ENCODE data around the gene CDS2. TPM values are rescaled to one million over a fixed set of nuclear protein-coding genes. Genes with fewer than 3 reads are reported as not detected.
A peak's percentile ranks its signal among the peaks of the same experiment; 100 is the strongest.

The CDS2 gene
- total RNA-seq, 1 donor from 2014 or later, result 46.9 TPM

DNA sequence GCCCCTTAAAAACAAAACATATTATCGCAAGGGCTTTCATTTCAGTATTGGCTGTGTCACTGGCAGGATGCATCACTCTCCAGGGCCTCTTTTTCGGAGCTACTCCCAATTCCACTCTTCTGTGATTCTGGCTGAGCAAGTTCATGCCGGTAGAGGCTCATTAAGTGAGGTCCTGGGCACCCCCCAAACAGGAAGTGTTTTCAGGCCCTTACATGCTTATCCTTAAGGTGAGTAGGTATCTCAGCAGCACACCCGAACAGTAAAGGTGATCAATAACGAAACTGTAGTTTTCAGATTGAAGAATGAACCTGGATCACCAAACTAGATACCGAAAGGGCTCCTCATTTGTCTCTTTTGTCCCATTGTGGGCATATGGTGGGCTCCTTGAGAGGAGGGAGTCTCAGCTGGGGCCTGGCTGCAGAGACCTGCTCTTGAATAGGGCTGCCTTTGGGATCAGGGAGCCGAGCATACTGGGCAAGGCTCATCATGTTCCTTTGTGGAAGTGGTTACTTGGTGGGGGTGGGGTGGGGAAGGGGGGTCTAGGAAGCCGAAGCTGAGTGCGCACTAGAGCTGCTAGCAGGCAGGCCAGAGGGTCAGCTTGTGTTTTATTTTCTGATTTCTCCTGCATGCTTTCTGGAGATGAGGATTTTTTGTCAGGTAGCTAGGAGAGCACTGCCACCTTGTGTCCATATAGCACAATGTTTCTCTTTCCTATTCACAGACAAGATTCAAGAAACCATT lies 65.2 kb downstream of the CDS2 start:
- DNase-seq (ENCODE audit: low spot score), result no peak
- Mint-ChIP-seq H3K4me1 (ENCODE audit: low read depth) (peaks cover 4% of the 10 kb centered on the region), H3K36me3 (ENCODE audit: low read depth) (peaks cover 2% of the 10 kb centered on the region), H3K9me3 (ENCODE audit: low read depth) (no peaks in the 10 kb centered on the region), H3K4me3 (ENCODE audit: unreplicated experiment) (no peak overlapping the region), H3K27me3 (ENCODE audit: low read depth) (no peaks in the 10 kb centered on the region), H3K27ac (ENCODE audit: unreplicated experiment) (peak overlapping the region; percentile 54)
- TF ChIP-seq, protein P1, sequence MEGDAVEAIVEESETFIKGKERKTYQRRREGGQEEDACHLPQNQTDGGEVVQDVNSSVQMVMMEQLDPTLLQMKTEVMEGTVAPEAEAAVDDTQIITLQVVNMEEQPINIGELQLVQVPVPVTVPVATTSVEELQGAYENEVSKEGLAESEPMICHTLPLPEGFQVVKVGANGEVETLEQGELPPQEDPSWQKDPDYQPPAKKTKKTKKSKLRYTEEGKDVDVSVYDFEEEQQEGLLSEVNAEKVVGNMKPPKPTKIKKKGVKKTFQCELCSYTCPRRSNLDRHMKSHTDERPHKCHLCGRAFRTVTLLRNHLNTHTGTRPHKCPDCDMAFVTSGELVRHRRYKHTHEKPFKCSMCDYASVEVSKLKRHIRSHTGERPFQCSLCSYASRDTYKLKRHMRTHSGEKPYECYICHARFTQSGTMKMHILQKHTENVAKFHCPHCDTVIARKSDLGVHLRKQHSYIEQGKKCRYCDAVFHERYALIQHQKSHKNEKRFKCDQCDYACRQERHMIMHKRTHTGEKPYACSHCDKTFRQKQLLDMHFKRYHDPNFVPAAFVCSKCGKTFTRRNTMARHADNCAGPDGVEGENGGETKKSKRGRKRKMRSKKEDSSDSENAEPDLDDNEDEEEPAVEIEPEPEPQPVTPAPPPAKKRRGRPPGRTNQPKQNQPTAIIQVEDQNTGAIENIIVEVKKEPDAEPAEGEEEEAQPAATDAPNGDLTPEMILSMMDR (IDR thresholded peaks at IDR 0.05), result peak; percentile 91

GRCh38 chr20:5192570-5193431 lies 66.0 kb downstream of the CDS2 start:
- TF ChIP-seq, protein P1 (IDR thresholded peaks at IDR 0.05), result peak; percentile 59
- peaks cover 4% of the 10 kb centered on the region for H3K4me1 Mint-ChIP-seq (ENCODE audit: low read depth)
- DNase-seq (ENCODE audit: low spot score), result no peak
- H3K27ac Mint-ChIP-seq (ENCODE audit: unreplicated experiment), result no peak overlapping the region
- H3K36me3 Mint-ChIP-seq (ENCODE audit: low read depth), result peaks cover 2% of the 10 kb centered on the region
- H3K9me3 Mint-ChIP-seq (ENCODE audit: low read depth), result no peaks in the 10 kb centered on the region
- no peaks in the 10 kb centered on the region for H3K27me3 Mint-ChIP-seq (ENCODE audit: low read depth)
- H3K4me3 Mint-ChIP-seq (ENCODE audit: unreplicated experiment), result no peak overlapping the region

GRCh38 chr20:5195655-5196054 lies 68.8 kb downstream of the CDS2 start:
- no peak for DNase-seq (ENCODE audit: low spot score)
- peaks cover 6% of the 10 kb centered on the region for H3K36me3 Mint-ChIP-seq (ENCODE audit: low read depth)
- no peaks in the 10 kb centered on the region for H3K27me3 Mint-ChIP-seq (ENCODE audit: low read depth)
- no peaks in the 10 kb centered on the region for H3K9me3 Mint-ChIP-seq (ENCODE audit: low read depth)
- H3K27ac Mint-ChIP-seq (ENCODE audit: unreplicated experiment), result no peak overlapping the region
- TF ChIP-seq, protein P1 (IDR thresholded peaks at IDR 0.05), result no peak
- H3K4me1 Mint-ChIP-seq (ENCODE audit: low read depth), result peaks cover 4% of the 10 kb centered on the region
- H3K4me3 Mint-ChIP-seq (ENCODE audit: unreplicated experiment), result no peak overlapping the region

DNA sequence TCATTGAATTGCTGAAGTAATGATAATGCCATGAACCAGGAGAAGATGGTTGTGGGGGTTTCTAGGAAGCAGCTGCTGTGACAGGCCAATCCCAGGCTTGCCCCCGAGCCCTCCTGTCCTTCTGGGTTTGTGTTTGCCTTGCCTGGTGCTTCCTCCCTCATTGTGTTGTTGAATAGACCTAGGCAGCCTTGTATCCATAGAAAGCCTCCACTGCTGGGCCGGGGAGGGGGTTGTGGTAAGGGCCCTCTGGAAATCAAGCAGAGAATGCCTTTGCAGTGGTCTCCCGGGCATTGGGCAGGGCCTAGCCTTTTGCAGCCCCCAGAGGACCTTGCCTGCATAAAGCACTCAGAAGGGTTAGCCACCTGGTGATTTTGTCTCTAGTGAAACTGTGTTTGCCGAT lies 69.3 kb downstream of the CDS2 start:
- TF ChIP-seq, protein P1 (IDR thresholded peaks at IDR 0.05), result no peak
- no peaks in the 10 kb centered on the region for H3K9me3 Mint-ChIP-seq (ENCODE audit: low read depth)

DNA sequence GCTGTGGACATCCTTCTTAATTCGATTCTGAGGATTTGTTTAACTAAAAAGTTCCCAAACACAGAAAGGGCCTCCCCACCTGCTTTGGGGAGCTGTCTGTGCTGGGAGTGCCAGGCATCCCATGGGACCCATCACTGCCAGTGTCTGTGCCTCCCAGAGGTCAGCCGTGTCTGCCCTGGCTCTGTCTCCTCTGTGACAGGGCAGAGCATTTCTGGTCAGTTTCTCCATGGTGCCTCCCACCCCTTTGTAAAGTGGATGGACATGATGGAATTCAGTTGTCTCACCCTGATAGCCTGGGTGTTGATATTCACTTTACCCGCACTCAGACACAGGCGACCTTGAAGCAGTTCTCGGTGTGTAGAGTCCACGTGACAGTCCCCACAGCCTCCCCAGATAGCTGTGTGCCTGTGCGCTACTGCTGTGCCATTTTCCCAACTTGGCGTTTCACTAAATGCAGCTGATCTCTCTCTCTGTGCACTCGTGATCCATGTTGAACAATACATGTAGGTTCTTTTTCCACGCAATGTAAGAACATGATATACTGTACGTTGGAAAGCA lies 70.5 kb downstream of the CDS2 start:
- Mint-ChIP-seq H3K27ac (ENCODE audit: unreplicated experiment) (no peak overlapping the region), H3K36me3 (ENCODE audit: low read depth) (peaks cover 5% of the 10 kb centered on the region), H3K27me3 (ENCODE audit: low read depth) (no peaks in the 10 kb centered on the region), H3K4me1 (ENCODE audit: low read depth) (no peaks in the 10 kb centered on the region), H3K4me3 (ENCODE audit: unreplicated experiment) (no peak overlapping the region), H3K9me3 (ENCODE audit: low read depth) (no peaks in the 10 kb centered on the region)
- DNase-seq (ENCODE audit: low spot score), result no peak
- TF ChIP-seq, protein P1 (IDR thresholded peaks at IDR 0.05), result no peak

More for the DNA sequence above, 69.3 kb downstream of the CDS2 start:
- Mint-ChIP-seq H3K27me3 (ENCODE audit: low read depth) (no peaks in the 10 kb centered on the region), H3K4me3 (ENCODE audit: unreplicated experiment) (no peak overlapping the region), H3K27ac (ENCODE audit: unreplicated experiment) (no peak overlapping the region), H3K36me3 (ENCODE audit: low read depth) (peaks cover 6% of the 10 kb centered on the region), H3K4me1 (ENCODE audit: low read depth) (peaks cover 4% of the 10 kb centered on the region)
- DNase-seq (ENCODE audit: low spot score), result no peak
